Measurements from ENCODE around the gene MAML2. TPM values are rescaled to one million over a fixed set of nuclear protein-coding genes. Genes with fewer than 3 reads are reported as not detected.

MAML2 gene
- polyA plus RNA-seq (2013, experiment 1 of 2): 2.9 TPM
- 3.1 TPM for polyA plus RNA-seq (2013, experiment 2 of 2)

DNA sequence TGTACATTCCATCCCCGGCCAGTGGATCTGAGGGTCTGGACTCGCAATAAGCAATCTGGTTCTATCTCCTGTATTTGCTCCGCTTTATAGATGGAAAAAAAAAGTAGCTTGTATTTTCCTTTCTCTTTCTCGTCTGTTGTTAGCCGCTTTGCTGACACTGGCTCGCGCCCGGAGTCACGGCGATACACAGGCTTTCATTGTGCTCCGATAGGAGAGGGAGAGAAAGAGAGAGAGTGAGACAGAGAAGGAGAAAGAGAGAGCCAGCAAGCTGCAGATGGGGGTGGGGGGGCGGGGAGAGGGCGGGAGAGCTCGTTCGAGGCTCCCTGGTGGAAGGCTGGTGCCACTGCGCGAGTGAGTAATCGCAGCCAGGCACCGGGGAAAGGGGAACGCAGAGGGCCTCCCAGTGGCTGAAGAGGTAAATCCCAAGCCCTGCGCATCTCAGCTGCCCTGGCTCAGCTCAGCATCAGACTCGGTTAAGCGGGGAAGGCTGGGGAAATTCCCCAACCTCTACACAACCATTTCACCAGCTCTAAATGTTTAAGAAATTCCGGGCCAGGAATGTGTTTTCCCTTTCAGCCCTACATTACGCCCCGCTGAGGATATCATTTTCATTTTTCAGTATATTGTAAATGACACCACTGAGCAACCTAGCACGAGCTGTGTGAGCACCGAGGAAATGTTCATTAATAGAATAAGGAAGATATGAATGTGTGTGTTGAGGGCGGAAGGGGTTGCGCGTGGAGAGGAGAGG, at the start of gene MAML2:
MAML2 (minus strand) TSS at position 235 of the 751 bp plus-strand sequence. CDS start 1,300 bp downstream, outside the sequence.
- no CpG with 5 or more reads among the region's 31 CpGs for WGBS (ENCODE audit: extremely low coverage, insufficient coverage, low lambda C conversion rate)
- Histone ChIP-seq H3K79me1 (ENCODE audit: low read length) (no peaks in the 10 kb centered on the region), H2AK5ac (ENCODE audit: low read length) (no peak within 1 kb of the TSS), H3K4me1 (ENCODE audit: control insufficient read depth, low read depth, low read length) (peaks cover 4% of the 10 kb centered on the region), H3K56ac (ENCODE audit: low read length) (peak within 1 kb of the TSS; percentile 77), H2BK15ac (replicated peaks; ENCODE audit: low read depth) (no peak within 1 kb of the TSS), H3K4ac (ENCODE audit: low read depth, low read length) (peak within 1 kb of the TSS; percentile 82), H3K9ac (ENCODE audit: low read length) (peak within 1 kb of the TSS; percentile 52), H3K4me2 (ENCODE audit: low read length) (peak within 1 kb of the TSS; percentile 43), H2BK120ac (ENCODE audit: low read depth, low read length) (no peak within 1 kb of the TSS), H2BK5ac (ENCODE audit: low read length) (no peak within 1 kb of the TSS), H3K4me3 (ENCODE audit: low read length) (peak within 1 kb of the TSS; percentile 8), H3K27ac (ENCODE audit: low read depth, low read length) (no peak within 1 kb of the TSS), H3K36me3 (ENCODE audit: control insufficient read depth, insufficient read depth, low read length) (no peaks in the 10 kb centered on the region), H3K79me2 (ENCODE audit: control insufficient read depth, insufficient read depth, low read length) (no peaks in the 10 kb centered on the region), H4K5ac (ENCODE audit: low read length) (no peak within 1 kb of the TSS), H3K23ac (ENCODE audit: low read length) (no peak within 1 kb of the TSS), H3K27me3 (ENCODE audit: insufficient read depth, low read length, poor library complexity) (no peaks in the 10 kb centered on the region), H4K8ac (ENCODE audit: low read depth, low read length) (no peak within 1 kb of the TSS), H3K18ac (ENCODE audit: low read length) (peak within 1 kb of the TSS; percentile 78)
- peak; percentile 95 for DNase-seq

DNA sequence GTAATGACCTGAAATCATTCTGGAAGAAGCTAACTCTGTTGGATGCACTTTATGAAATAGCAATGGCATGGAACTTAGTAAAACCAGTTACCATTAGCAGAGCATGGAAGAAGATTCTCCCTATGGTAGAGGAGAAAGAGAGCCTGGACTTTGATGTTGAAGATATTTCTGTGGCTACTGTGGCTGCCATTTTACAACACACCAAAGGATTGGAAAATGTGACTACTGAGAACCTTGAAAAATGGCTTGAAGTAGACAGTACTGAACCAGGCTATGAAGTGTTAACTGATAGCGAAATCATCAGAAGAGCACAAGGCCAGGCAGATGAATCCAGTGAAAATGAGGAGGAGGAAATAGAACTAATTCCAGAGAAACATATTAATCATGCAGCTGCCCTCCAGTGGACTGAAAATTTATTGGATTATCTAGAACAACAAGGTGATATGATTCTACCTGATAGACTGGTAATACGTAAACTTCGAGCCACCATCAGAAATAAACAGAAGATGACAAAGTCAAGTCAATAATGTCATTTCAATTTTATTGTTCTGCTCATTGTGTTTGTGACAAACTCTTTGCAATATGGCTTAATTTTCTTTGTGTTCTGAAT, 48.8 kb upstream of the MAML2 start:
- DNase-seq: no peak
- Histone ChIP-seq H3K79me2 (ENCODE audit: control insufficient read depth, insufficient read depth, low read length) (peaks cover 1% of the 10 kb centered on the region), H3K18ac (ENCODE audit: low read length) (no peak overlapping the region), H3K36me3 (ENCODE audit: control insufficient read depth, insufficient read depth, low read length) (no peaks in the 10 kb centered on the region), H2AK5ac (ENCODE audit: low read length) (no peak overlapping the region), H3K4me1 (ENCODE audit: control insufficient read depth, low read depth, low read length) (no peaks in the 10 kb centered on the region), H3K23ac (ENCODE audit: low read length) (no peak overlapping the region), H4K5ac (ENCODE audit: low read length) (no peak overlapping the region), H2BK120ac (ENCODE audit: low read depth, low read length) (no peak overlapping the region), H3K9ac (ENCODE audit: low read length) (no peak overlapping the region), H3K4me3 (ENCODE audit: low read length) (no peak overlapping the region), H3K4ac (ENCODE audit: low read depth, low read length) (no peak overlapping the region), H3K4me2 (ENCODE audit: low read length) (no peak overlapping the region), H4K8ac (ENCODE audit: low read depth, low read length) (no peak overlapping the region), H2BK15ac (replicated peaks; ENCODE audit: low read depth) (no peak overlapping the region), H2BK5ac (ENCODE audit: low read length) (no peak overlapping the region), H3K27me3 (ENCODE audit: insufficient read depth, low read length, poor library complexity) (no peaks in the 10 kb centered on the region), H3K56ac (ENCODE audit: low read length) (no peak overlapping the region), H3K79me1 (ENCODE audit: low read length) (no peaks in the 10 kb centered on the region), H3K27ac (ENCODE audit: low read depth, low read length) (no peak overlapping the region)
- no CpG with 5 or more reads among the region's 3 CpGs for WGBS (ENCODE audit: extremely low coverage, insufficient coverage, low lambda C conversion rate)

GRCh38 chr11:96390488-96390792, 47.4 kb upstream of the MAML2 start:
- no peaks in the 10 kb centered on the region for H3K4me1 ChIP-seq (ENCODE audit: control insufficient read depth, low read depth, low read length)
- no peak overlapping the region for H2AK5ac ChIP-seq (ENCODE audit: low read length)
- H3K4me3 ChIP-seq (ENCODE audit: low read length): peak overlapping the region; percentile 77
- H2BK5ac ChIP-seq (ENCODE audit: low read length): no peak overlapping the region
- no peak overlapping the region for H2BK120ac ChIP-seq (ENCODE audit: low read depth, low read length)
- no peak overlapping the region for H4K5ac ChIP-seq (ENCODE audit: low read length)
- H3K4ac ChIP-seq (ENCODE audit: low read depth, low read length): no peak overlapping the region
- no peak for DNase-seq
- H3K18ac ChIP-seq (ENCODE audit: low read length): peak overlapping the region; percentile 42
- H3K79me1 ChIP-seq (ENCODE audit: low read length): no peaks in the 10 kb centered on the region
- H3K56ac ChIP-seq (ENCODE audit: low read length): peak overlapping the region; percentile 90
- no CpG with 5 or more reads among the region's 6 CpGs for WGBS (ENCODE audit: extremely low coverage, insufficient coverage, low lambda C conversion rate)
- no peaks in the 10 kb centered on the region for H3K36me3 ChIP-seq (ENCODE audit: control insufficient read depth, insufficient read depth, low read length)
- no peaks in the 10 kb centered on the region for H3K27me3 ChIP-seq (ENCODE audit: insufficient read depth, low read length, poor library complexity)
- H2BK15ac ChIP-seq (replicated peaks; ENCODE audit: low read depth): no peak overlapping the region
- peaks cover 1% of the 10 kb centered on the region for H3K79me2 ChIP-seq (ENCODE audit: control insufficient read depth, insufficient read depth, low read length)
- peak overlapping the region; percentile 87 for H3K9ac ChIP-seq (ENCODE audit: low read length)
- H3K27ac ChIP-seq (ENCODE audit: low read depth, low read length): no peak overlapping the region
- H3K4me2 ChIP-seq (ENCODE audit: low read length): peak overlapping the region; percentile 83
- H4K8ac ChIP-seq (ENCODE audit: low read depth, low read length): no peak overlapping the region
- H3K23ac ChIP-seq (ENCODE audit: low read length): no peak overlapping the region

GRCh38 chr11:96389720-96390487, 46.9 kb upstream of the MAML2 start, which contains the start of the genes CCDC82 and JRKL:
TSS of gene CCDC82 (minus strand) at chr11:96389912. CDS start at chr11:96384747, 5,165 bp downstream.
TSS of gene JRKL (plus strand) at chr11:96390013. CDS start at chr11:96390650, 637 bp downstream.
- peak within 1 kb of the TSS; percentile 83 for H3K4me3 ChIP-seq (ENCODE audit: low read length)
- no peak within 1 kb of the TSS for H4K8ac ChIP-seq (ENCODE audit: low read depth, low read length)
- peak; percentile 99 for DNase-seq
- H3K18ac ChIP-seq (ENCODE audit: low read length): peak within 1 kb of the TSS; percentile 42
- H3K4ac ChIP-seq (ENCODE audit: low read depth, low read length): peak within 1 kb of the TSS; percentile 5
- H2BK120ac ChIP-seq (ENCODE audit: low read depth, low read length): no peak within 1 kb of the TSS
- no CpG with 5 or more reads among the region's 53 CpGs for WGBS (ENCODE audit: extremely low coverage, insufficient coverage, low lambda C conversion rate)
- no peaks in the 10 kb centered on the region for H3K27me3 ChIP-seq (ENCODE audit: insufficient read depth, low read length, poor library complexity)
- no peak within 1 kb of the TSS for H2AK5ac ChIP-seq (ENCODE audit: low read length)
- no peaks in the 10 kb centered on the region for H3K79me1 ChIP-seq (ENCODE audit: low read length)
- H4K5ac ChIP-seq (ENCODE audit: low read length): no peak within 1 kb of the TSS
- no peaks in the 10 kb centered on the region for H3K36me3 ChIP-seq (ENCODE audit: control insufficient read depth, insufficient read depth, low read length)
- H3K4me1 ChIP-seq (ENCODE audit: control insufficient read depth, low read depth, low read length): no peaks in the 10 kb centered on the region
- H3K9ac ChIP-seq (ENCODE audit: low read length): peak within 1 kb of the TSS; percentile 87
- H3K56ac ChIP-seq (ENCODE audit: low read length): peak within 1 kb of the TSS; percentile 90
- peaks cover 1% of the 10 kb centered on the region for H3K79me2 ChIP-seq (ENCODE audit: control insufficient read depth, insufficient read depth, low read length)
- no peak within 1 kb of the TSS for H3K23ac ChIP-seq (ENCODE audit: low read length)
- no peak within 1 kb of the TSS for H2BK15ac ChIP-seq (replicated peaks; ENCODE audit: low read depth)
- peak within 1 kb of the TSS; percentile 95 for H3K27ac ChIP-seq (ENCODE audit: low read depth, low read length)
- peak within 1 kb of the TSS; percentile 83 for H3K4me2 ChIP-seq (ENCODE audit: low read length)
- H2BK5ac ChIP-seq (ENCODE audit: low read length): no peak within 1 kb of the TSS

- Histone ChIP-seq H3K27me3 (ENCODE audit: insufficient read depth, low read length, poor library complexity) (no peaks in the 10 kb centered on the region), H3K36me3 (ENCODE audit: control insufficient read depth, insufficient read depth, low read length) (no peaks in the 10 kb centered on the region), H3K4me1 (ENCODE audit: control insufficient read depth, low read depth, low read length) (no peaks in the 10 kb centered on the region), H2BK5ac (ENCODE audit: low read length) (no peak overlapping the region), H3K56ac (ENCODE audit: low read length) (peak overlapping the region; percentile 85), H3K9ac (ENCODE audit: low read length) (peak overlapping the region; percentile 82), H4K5ac (ENCODE audit: low read length) (no peak overlapping the region), H3K4me2 (ENCODE audit: low read length) (peak overlapping the region; percentile 6), H3K23ac (ENCODE audit: low read length) (no peak overlapping the region), H3K4me3 (ENCODE audit: low read length) (peak overlapping the region; percentile 83), H2BK120ac (ENCODE audit: low read depth, low read length) (no peak overlapping the region), H3K18ac (ENCODE audit: low read length) (peak overlapping the region; percentile 35), H3K27ac (ENCODE audit: low read depth, low read length) (peak overlapping the region; percentile 95), H3K4ac (ENCODE audit: low read depth, low read length) (peak overlapping the region; percentile 5), H2BK15ac (replicated peaks; ENCODE audit: low read depth) (no peak overlapping the region), H2AK5ac (ENCODE audit: low read length) (no peak overlapping the region), H3K79me1 (ENCODE audit: low read length) (no peaks in the 10 kb centered on the region), H3K79me2 (ENCODE audit: control insufficient read depth, insufficient read depth, low read length) (peaks cover 1% of the 10 kb centered on the region), H4K8ac (ENCODE audit: low read depth, low read length) (no peak overlapping the region)
- WGBS (ENCODE audit: extremely low coverage, insufficient coverage, low lambda C conversion rate): no CpG with 5 or more reads among the region's 30 CpGs
- peak; percentile 84 for DNase-seq
These were observed 46.1 kb upstream of the MAML2 start for GRCh38 chr11:96388891-96389719.
